Hematopoietic multipotent progenitor cell treated with erythropoietin and hydrocortisone succinate and interleukin-3 and kit ligand, for 15 days (in vitro differentiated cells): ENCODE data around the gene WDR47.
"Not testable (repeated sequence)": the region's sequence is repeated elsewhere in the genome, so short reads cannot be mapped to it uniquely, and the experiment has no call there.

ENCODE experiments used
- DNase-seq: peaks from one replicate; pipeline ENCODE4 v3.0.0-alpha.2; 2015; ENCODE audit warnings: low spot score

The WDR47 gene

GRCh38 chr1:108962681-108963051 lies 79.2 kb downstream of the WDR47 start:
- DNase-seq, result peak; percentile 56

GRCh38 chr1:108961752-108962486 lies 80.0 kb downstream of the WDR47 start:
- no peak for DNase-seq

- no peak for DNase-seq
These were observed 80.7 kb downstream of the WDR47 start for GRCh38 chr1:108961198-108961597.

- no peak for DNase-seq
These were observed 81.2 kb downstream of the WDR47 start for GRCh38 chr1:108960719-108961118.

- DNase-seq, result no peak
These were observed 84.0 kb downstream of the WDR47 start for GRCh38 chr1:108957888-108958287.

GRCh38 chr1:108955881-108956280 lies 86.0 kb downstream of the WDR47 start:
- DNase-seq, result no peak

GRCh38 chr1:108955111-108955510 lies 86.8 kb downstream of the WDR47 start:
- DNase-seq, result no peak

GRCh38 chr1:108953452-108953851 lies 88.5 kb downstream of the WDR47 start:
- no peak for DNase-seq

GRCh38 chr1:108951242-108951641 lies 90.7 kb downstream of the WDR47 start:
- no peak for DNase-seq

GRCh38 chr1:108949044-108949443 lies 92.9 kb downstream of the WDR47 start:
- no peak for DNase-seq

- DNase-seq, result no peak
These were observed 93.9 kb downstream of the WDR47 start for GRCh38 chr1:108947871-108948525.

- DNase-seq, result no peak
These were observed 105.7 kb downstream of the WDR47 start for GRCh38 chr1:108936170-108936569.

- DNase-seq, result no peak
These were observed 108.0 kb downstream of the WDR47 start for GRCh38 chr1:108933944-108934343.

GRCh38 chr1:108927565-108927964 lies 114.3 kb downstream of the WDR47 start:
- DNase-seq, result not testable (repeated sequence)

GRCh38 chr1:108925920-108926319 lies 116.0 kb downstream of the WDR47 start:
- DNase-seq, result no peak
